NCI-H1105 (cell line): ENCODE data around the gene SPTBN5.

Experiments
- DNase-seq: peaks from one replicate; lab custom pipeline; 2025; lab: John Stamatoyannopoulos, UW

The SPTBN5 gene

GRCh38 chr15:41893422-41894250 lies at the start of gene SPTBN5:
Gene SPTBN5 (minus strand): TSS chr15:41894053. CDS start chr15:41893497, 556 bp downstream.
- DNase-seq = no peak

- no peak for DNase-seq
These were observed 49.0 kb upstream of the SPTBN5 start for GRCh38 chr15:41942886-41943285.

GRCh38 chr15:41941644-41942415 lies 48.0 kb upstream of the SPTBN5 start:
- DNase-seq = no peak

- DNase-seq = no peak
These were observed 46.6 kb upstream of the SPTBN5 start for GRCh38 chr15:41940441-41940857.

GRCh38 chr15:41939986-41940385 lies 46.1 kb upstream of the SPTBN5 start:
- DNase-seq = no peak

GRCh38 chr15:41937568-41937923 lies 43.7 kb upstream of the SPTBN5 start:
- no peak for DNase-seq

GRCh38 chr15:41936649-41937567 lies 43.1 kb upstream of the SPTBN5 start:
- DNase-seq = no peak

GRCh38 chr15:41936155-41936554 lies 42.3 kb upstream of the SPTBN5 start:
- DNase-seq = no peak

- no peak for DNase-seq
These were observed 41.7 kb upstream of the SPTBN5 start for GRCh38 chr15:41935566-41936020.

GRCh38 chr15:41934843-41935242 lies 41.0 kb upstream of the SPTBN5 start:
- DNase-seq = no peak

GRCh38 chr15:41933771-41934170 lies 39.9 kb upstream of the SPTBN5 start:
- no peak for DNase-seq

GRCh38 chr15:41933326-41933725 lies 39.5 kb upstream of the SPTBN5 start:
- DNase-seq = no peak

GRCh38 chr15:41932511-41933289 lies 38.8 kb upstream of the SPTBN5 start:
- DNase-seq = no peak

- DNase-seq = no peak
These were observed 38.2 kb upstream of the SPTBN5 start for GRCh38 chr15:41932101-41932500.

- DNase-seq = no peak
These were observed 37.0 kb upstream of the SPTBN5 start for GRCh38 chr15:41930867-41931222.

GRCh38 chr15:41930221-41930866 lies 36.5 kb upstream of the SPTBN5 start:
- DNase-seq = no peak

GRCh38 chr15:41928637-41929620 lies 35.1 kb upstream of the SPTBN5 start:
- DNase-seq = no peak

GRCh38 chr15:41928100-41928499 lies 34.2 kb upstream of the SPTBN5 start:
- no peak for DNase-seq

- DNase-seq = no peak
These were observed 33.7 kb upstream of the SPTBN5 start for GRCh38 chr15:41927536-41927935.
